ENCODE results near the gene ACSM4. TPM values are rescaled to one million over a fixed set of nuclear protein-coding genes. Genes with fewer than 3 reads are reported as not detected.

The ACSM4 gene
- total and polyA plus RNA-seq, 2 donors, result not detected

GRCh38 chr12:7375145-7375543, 71.3 kb downstream of the ACSM4 start:
- no peaks in the 10 kb centered on the region for H3K36me3 ChIP-seq (ENCODE audit: control insufficient read depth in 2 of 2, insufficient read depth in 2 of 2, low read length in 1 of 2)
- no peak for DNase-seq (ENCODE audit: low read depth in 6 of 9, low spot score in 9 of 9)
- no peaks in the 10 kb centered on the region for H3K27me3 ChIP-seq (ENCODE audit: control insufficient read depth in 2 of 2, insufficient read depth in 1 of 2, low read length in 1 of 2)
- 94% methylated on average over 3 of the region's 3 CpGs for WGBS
- H3K4me3 ChIP-seq (ENCODE audit: low read length in 2 of 2), result no peak overlapping the region
- no peaks in the 10 kb centered on the region for H3K4me1 ChIP-seq (ENCODE audit: control insufficient read depth in 2 of 2, insufficient read depth in 2 of 2, low read length in 2 of 2)
- no peaks in the 10 kb centered on the region for H3K9me3 ChIP-seq (ENCODE audit: control insufficient read depth in 2 of 2, insufficient read depth in 1 of 2, low read length in 1 of 2)
- no peak overlapping the region for H3K27ac ChIP-seq (ENCODE audit: low read depth in 1 of 2, low read length in 1 of 2)

DNA sequence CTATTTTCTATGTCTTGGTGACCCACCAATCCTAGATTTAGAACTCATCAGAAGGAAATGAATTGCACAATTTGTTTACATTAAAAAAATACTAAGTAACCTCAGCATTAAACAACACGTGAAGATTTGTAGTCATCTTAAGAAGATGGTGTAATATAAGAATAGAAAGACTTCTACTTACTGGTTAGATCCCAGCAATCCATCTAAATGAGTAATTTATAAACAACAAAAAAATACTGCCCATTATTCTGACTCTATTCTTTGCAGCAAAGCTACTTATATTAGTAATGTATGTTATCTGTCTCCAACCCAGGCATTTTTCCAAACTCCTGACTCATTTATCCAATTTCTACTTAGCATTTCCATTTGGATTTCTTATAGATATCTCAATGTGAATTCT, 72.3 kb downstream of the ACSM4 start:
- 83% methylated on average over 1 of the region's 1 CpG for whole genome bisulfite sequencing
- H3K4me1 ChIP-seq (ENCODE audit: control insufficient read depth in 2 of 2, insufficient read depth in 2 of 2, low read length in 2 of 2), result no peaks in the 10 kb centered on the region
- DNase-seq (ENCODE audit: low read depth in 6 of 9, low spot score in 9 of 9), result no peak
- H3K27ac ChIP-seq (ENCODE audit: low read depth in 1 of 2, low read length in 1 of 2), result no peak overlapping the region
- H3K27me3 ChIP-seq (ENCODE audit: control insufficient read depth in 2 of 2, insufficient read depth in 1 of 2, low read length in 1 of 2), result no peaks in the 10 kb centered on the region
- no peak overlapping the region for H3K4me3 ChIP-seq (ENCODE audit: low read length in 2 of 2)
- H3K9me3 ChIP-seq (ENCODE audit: control insufficient read depth in 2 of 2, insufficient read depth in 1 of 2, low read length in 1 of 2), result no peaks in the 10 kb centered on the region
- H3K36me3 ChIP-seq (ENCODE audit: control insufficient read depth in 2 of 2, insufficient read depth in 2 of 2, low read length in 1 of 2), result no peaks in the 10 kb centered on the region

Other genes with a start within 250 kb of the ACSM4 start
- gene C1S, start 243.4 kb upstream of the ACSM4 start, total RNA-seq, result 74.2 TPM
- gene C1S, start 243.4 kb upstream of the ACSM4 start, polyA plus RNA-seq, result 196 TPM
- gene C1R, start 211.6 kb upstream of the ACSM4 start, total RNA-seq, result 51.5 TPM
- gene C1R, start 211.6 kb upstream of the ACSM4 start, polyA plus RNA-seq, result 149 TPM
- 17.4 TPM for gene C1RL, start 194.9 kb upstream of the ACSM4 start, total RNA-seq
- gene C1RL, start 194.9 kb upstream of the ACSM4 start, polyA plus RNA-seq, result 54.8 TPM
- 19.4 TPM for gene RBP5, start 175.2 kb upstream of the ACSM4 start, total RNA-seq
- gene RBP5, start 175.2 kb upstream of the ACSM4 start, polyA plus RNA-seq, result 12.0 TPM
- 16.5 TPM for gene CLSTN3, start 173.7 kb upstream of the ACSM4 start, total RNA-seq
- gene CLSTN3, start 173.7 kb upstream of the ACSM4 start, polyA plus RNA-seq, result 25.3 TPM
- 40.8 TPM for gene PEX5, start 114.4 kb upstream of the ACSM4 start, total RNA-seq
- 31.6 TPM for gene PEX5, start 114.4 kb upstream of the ACSM4 start, polyA plus RNA-seq
- gene CD163L1, start 140.1 kb downstream of the ACSM4 start, total RNA-seq, result 10.3 TPM
- gene CD163L1, start 140.1 kb downstream of the ACSM4 start, polyA plus RNA-seq, result 12.6 TPM
- 14.9 TPM for gene CD163, start 199.7 kb downstream of the ACSM4 start, total RNA-seq
- 132 TPM for gene CD163, start 199.7 kb downstream of the ACSM4 start, polyA plus RNA-seq

All from thymus (tissue), 11 donors.